Neural cell (in vitro differentiated cells): Measurements from ENCODE around the gene LDLRAD4.

Experiments
- CTCF ChIP-seq: fragments of 450-650 bp; IDR thresholded peaks from 2 replicates; pipeline ENCODE4 v1.5.1; 2014; ENCODE audit warnings: antibody characterized with exemption, mild to moderate bottlenecking, moderate library complexity; ENCODE audit not compliant: poor library complexity, severe bottlenecking
- EP300 ChIP-seq: fragments of 450-650 bp; conservative IDR thresholded peaks from 2 replicates; pipeline ENCODE4 v1.6.1; 2014; ENCODE audit warnings: antibody characterized with exemption, mild to moderate bottlenecking, moderate library complexity; ENCODE audit not compliant: poor library complexity, severe bottlenecking
- EZH2 ChIP-seq: fragments of 200-600, 300-800 bp; shearing (Covaris generic), sonication (generic); IDR thresholded peaks from 2 replicates; pipeline ENCODE4 v1.6.1; 2014; ENCODE audit warnings: antibody characterized with exemption, low read length, borderline replicate concordance, mild to moderate bottlenecking; ENCODE audit not compliant: insufficient read depth, poor library complexity, severe bottlenecking
- MXI1 ChIP-seq: fragments of 450-650 bp; conservative IDR thresholded peaks from 2 replicates; pipeline ENCODE4 v1.6.1; 2014; ENCODE audit warnings: antibody characterized with exemption, mild to moderate bottlenecking; ENCODE audit not compliant: poor library complexity, severe bottlenecking
- POLR2AphosphoS5 ChIP-seq: IDR thresholded peaks from 2 replicates; pipeline ENCODE4 v1.6.1; 2012
- RAD21 ChIP-seq: fragments of 450-650 bp; conservative IDR thresholded peaks from 2 replicates; pipeline ENCODE4 v1.6.1; 2014; ENCODE audit warnings: antibody characterized with exemption, mild to moderate bottlenecking, moderate library complexity
- REST ChIP-seq: IDR thresholded peaks from 2 replicates; pipeline ENCODE4 v1.6.1; 2012; ENCODE audit warnings: borderline replicate concordance

- TF ChIP-seq EZH2 (no peak), CTCF (no peak), REST (no peak), MXI1 (no peak), RAD21 (no peak), POLR2AphosphoS5 (no peak), EP300 (no peak)
These were observed 229.8 kb downstream of the LDLRAD4 start for GRCh38 chr18:13448335-13448795.
